ENCODE measurements around the gene SASH1. TPM values are rescaled to one million over a fixed set of nuclear protein-coding genes. Genes with fewer than 3 reads are reported as not detected.
"Not testable (repeated sequence)": the region's sequence is repeated elsewhere in the genome, so short reads cannot be mapped to it uniquely, and the experiment has no call there.

The SASH1 gene
- total RNA-seq, 1 donor from 2014 or later, result 108 TPM

- TF ChIP-seq, protein P1, sequence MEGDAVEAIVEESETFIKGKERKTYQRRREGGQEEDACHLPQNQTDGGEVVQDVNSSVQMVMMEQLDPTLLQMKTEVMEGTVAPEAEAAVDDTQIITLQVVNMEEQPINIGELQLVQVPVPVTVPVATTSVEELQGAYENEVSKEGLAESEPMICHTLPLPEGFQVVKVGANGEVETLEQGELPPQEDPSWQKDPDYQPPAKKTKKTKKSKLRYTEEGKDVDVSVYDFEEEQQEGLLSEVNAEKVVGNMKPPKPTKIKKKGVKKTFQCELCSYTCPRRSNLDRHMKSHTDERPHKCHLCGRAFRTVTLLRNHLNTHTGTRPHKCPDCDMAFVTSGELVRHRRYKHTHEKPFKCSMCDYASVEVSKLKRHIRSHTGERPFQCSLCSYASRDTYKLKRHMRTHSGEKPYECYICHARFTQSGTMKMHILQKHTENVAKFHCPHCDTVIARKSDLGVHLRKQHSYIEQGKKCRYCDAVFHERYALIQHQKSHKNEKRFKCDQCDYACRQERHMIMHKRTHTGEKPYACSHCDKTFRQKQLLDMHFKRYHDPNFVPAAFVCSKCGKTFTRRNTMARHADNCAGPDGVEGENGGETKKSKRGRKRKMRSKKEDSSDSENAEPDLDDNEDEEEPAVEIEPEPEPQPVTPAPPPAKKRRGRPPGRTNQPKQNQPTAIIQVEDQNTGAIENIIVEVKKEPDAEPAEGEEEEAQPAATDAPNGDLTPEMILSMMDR (IDR thresholded peaks at IDR 0.05), result no peak
- Histone ChIP-seq H3K4me1 (peaks cover 13% of the 10 kb centered on the region), H3K36me3 (no peaks in the 10 kb centered on the region), H3K9me3 (no peaks in the 10 kb centered on the region), H3K27me3 (no peaks in the 10 kb centered on the region), H3K27ac (no peak overlapping the region), H3K4me3 (no peak overlapping the region)
- ATAC-seq (peak; percentile 15), DNase-seq (no peak)
- intact Hi-C loops (cut with DNase I), result no loop called here
Observed at GRCh38 chr6:148348335-148348734, 5.7 kb downstream of the SASH1 start.

DNA sequence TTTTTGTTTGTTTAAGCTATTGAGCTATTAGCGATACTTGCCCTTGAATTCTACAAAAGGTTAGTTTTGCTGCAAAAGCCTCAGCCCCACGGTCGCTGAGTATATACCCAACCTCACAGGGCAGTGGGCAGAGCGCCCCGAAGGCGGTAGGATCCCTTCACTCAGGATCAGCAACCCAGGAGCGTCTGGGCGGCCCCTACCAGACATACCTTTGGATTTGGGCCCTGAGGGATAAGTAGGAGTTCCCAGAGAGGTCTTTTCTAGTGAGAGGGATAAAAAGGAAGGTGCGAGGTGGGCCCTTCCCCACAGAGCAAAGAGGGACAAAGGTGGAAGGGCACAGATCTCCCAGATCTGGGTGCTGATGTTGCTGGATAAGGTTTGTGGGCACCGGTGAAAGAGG, 6.1 kb downstream of the SASH1 start:
- H3K4me3 ChIP-seq, result no peak overlapping the region
- DNase-seq (no peak), ATAC-seq (no peak)
- peaks cover 3% of the 10 kb centered on the region for H3K36me3 ChIP-seq
- TF ChIP-seq, protein P1 (IDR thresholded peaks at IDR 0.05), result no peak
- peaks cover 13% of the 10 kb centered on the region for H3K4me1 ChIP-seq
- no peaks in the 10 kb centered on the region for H3K27me3 ChIP-seq
- intact Hi-C loops (cut with DNase I), result no loop called here
- H3K27ac ChIP-seq, result no peak overlapping the region
- no peaks in the 10 kb centered on the region for H3K9me3 ChIP-seq

GRCh38 chr6:148349466-148349865, 6.8 kb downstream of the SASH1 start:
- Histone ChIP-seq H3K4me3 (no peak overlapping the region), H3K27me3 (no peaks in the 10 kb centered on the region), H3K36me3 (peaks cover 5% of the 10 kb centered on the region), H3K4me1 (peaks cover 13% of the 10 kb centered on the region), H3K9me3 (no peaks in the 10 kb centered on the region), H3K27ac (no peak overlapping the region)
- TF ChIP-seq, protein P1 (IDR thresholded peaks at IDR 0.05), result no peak
- DNase-seq (no peak), ATAC-seq (no peak)
- intact Hi-C loops (cut with DNase I), result no loop called here

- peak; percentile 76 for ATAC-seq
- H3K36me3 ChIP-seq, result peaks cover 5% of the 10 kb centered on the region
- TF ChIP-seq, protein P1 (IDR thresholded peaks at IDR 0.05), result no peak
- no peaks in the 10 kb centered on the region for H3K9me3 ChIP-seq
- H3K27me3 ChIP-seq, result no peaks in the 10 kb centered on the region
- H3K4me3 ChIP-seq, result no peak overlapping the region
- intact Hi-C loops (cut with DNase I), result no loop called here
- peaks cover 4% of the 10 kb centered on the region for H3K4me1 ChIP-seq
- no peak for DNase-seq
- H3K27ac ChIP-seq, result no peak overlapping the region
Observed at GRCh38 chr6:148351309-148351708, 8.7 kb downstream of the SASH1 start.

DNA sequence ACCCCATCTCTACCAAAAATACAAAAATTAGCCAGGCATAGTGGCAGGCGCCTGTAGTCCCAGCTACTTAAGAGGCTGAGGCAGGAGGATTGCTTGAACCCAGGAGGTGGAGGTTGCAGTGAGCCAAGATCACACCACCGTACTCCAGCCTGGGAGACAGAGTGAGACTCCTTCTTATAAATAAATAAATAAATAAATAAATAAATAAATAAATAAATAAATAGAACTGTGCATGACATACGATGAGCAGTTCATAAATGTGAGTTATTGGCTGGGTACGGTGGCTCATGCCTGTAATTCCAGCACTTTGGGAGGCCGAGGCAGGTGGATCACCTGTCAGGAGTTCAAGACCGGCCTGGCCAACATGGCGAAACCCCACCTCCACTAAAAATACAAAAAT, 9.8 kb downstream of the SASH1 start:
- H3K4me3 ChIP-seq; H3K4me1 ChIP-seq; H3K27ac ChIP-seq; DNase-seq; ATAC-seq; H3K9me3 ChIP-seq; intact Hi-C loops (cut with DNase I); H3K36me3 ChIP-seq; H3K27me3 ChIP-seq: not testable (repeated sequence)

DNA sequence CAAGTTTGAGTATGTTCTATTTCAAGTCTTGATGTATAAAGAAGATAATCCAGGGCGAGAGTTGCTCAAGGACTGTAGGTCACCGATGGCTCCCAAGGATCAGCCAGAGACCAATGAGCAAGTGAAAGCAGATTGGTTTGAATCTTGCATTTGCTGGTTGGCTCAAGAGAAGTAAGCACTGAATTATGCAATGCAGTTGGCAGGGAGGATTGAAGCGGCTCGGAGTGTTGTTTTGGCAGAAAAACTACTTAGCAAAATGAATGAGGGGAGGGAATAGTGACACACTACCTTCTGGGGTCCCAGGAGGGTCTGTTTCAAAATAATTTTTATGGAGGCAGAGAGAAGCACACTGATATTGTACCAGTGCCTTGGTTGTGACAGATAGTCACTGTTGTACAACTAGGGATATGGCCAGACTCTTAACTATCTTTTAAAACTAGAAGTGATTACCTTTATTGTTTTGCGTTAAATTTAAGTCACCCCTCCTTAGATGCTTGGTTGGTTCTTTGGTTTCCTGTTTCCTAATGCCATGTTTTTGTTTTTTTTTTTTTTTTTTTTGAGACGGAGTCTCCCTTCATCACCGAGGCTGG, 15.7 kb downstream of the SASH1 start:
- TF ChIP-seq, protein P1 (IDR thresholded peaks at IDR 0.05), result no peak
- H3K4me1 ChIP-seq, result peaks cover 12% of the 10 kb centered on the region
- peak overlapping the region; percentile 42 for H3K27ac ChIP-seq
- H3K27me3 ChIP-seq, result no peaks in the 10 kb centered on the region
- ATAC-seq, result peak; percentile 94
- intact Hi-C loops (cut with DNase I), result no loop called here
- peaks cover 5% of the 10 kb centered on the region for H3K36me3 ChIP-seq
- H3K4me3 ChIP-seq, result no peak overlapping the region
- DNase-seq, result no peak
- H3K9me3 ChIP-seq, result no peaks in the 10 kb centered on the region

All from upper lobe of right lung (tissue), 1 donor.